Activated CD8-positive, alpha-beta memory T cell treated with anti-CD3 and anti-CD28 coated beads for 36 hours (primary cell): ENCODE results near the gene KLF11. TPM values are rescaled to one million over a fixed set of nuclear protein-coding genes. Genes with fewer than 3 reads are reported as not detected.

Experiments used
- CTCF ChIA-PET: fragments of 350-600 bp; sonication (Branson Sonifier 250); formaldehyde crosslinking; loops from one replicate; lab custom pipeline; 2021; ENCODE audit warnings: antibody characterized with exemption; lab: Charles Lee
- POLR2A ChIA-PET: fragments of 350-600 bp; sonication (Branson Sonifier 250); formaldehyde crosslinking; loops from one replicate; lab custom pipeline; 2021; ENCODE audit warnings: antibody characterized with exemption; lab: Charles Lee
- total RNA-seq, 2 experiments: library from RNA; stranded (reverse); gene quantifications; one replicate each; pipeline ENCODE4 v1.2.3, GENCODE V29; 2021

KLF11 gene
- total RNA-seq, 2 experiments from 2014 or later, result 6.5 to 6.6 TPM

DNA sequence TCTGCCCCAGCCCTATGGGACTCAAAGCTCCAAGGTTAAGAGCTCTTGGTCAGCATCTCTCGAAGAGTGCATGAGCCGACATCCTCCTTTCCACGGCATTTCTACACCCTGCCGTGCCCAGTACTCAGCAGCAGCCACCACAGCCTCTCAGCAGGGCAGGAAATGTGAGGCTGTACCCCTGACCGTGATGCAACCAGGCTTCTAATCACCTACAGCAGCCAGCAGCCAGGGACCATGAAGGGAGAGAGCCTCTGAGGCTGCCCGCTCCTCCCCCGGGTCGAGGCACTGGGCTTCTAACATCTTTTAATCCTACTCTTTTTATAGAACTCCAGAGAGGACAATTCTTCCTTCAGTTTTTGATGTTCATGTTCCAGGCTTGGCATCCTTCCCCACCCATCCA lies 30.4 kb downstream of the KLF11 start:
- POLR2A ChIA-PET, result no interaction called here
- CTCF ChIA-PET, result interaction anchor here (1.1 to 13.2 kb wide), 6 partner anchors 11 to 363 kb away, joined by 3 to 129 read pairs (median 12); no protein-coding TSS in a partner anchor

DNA sequence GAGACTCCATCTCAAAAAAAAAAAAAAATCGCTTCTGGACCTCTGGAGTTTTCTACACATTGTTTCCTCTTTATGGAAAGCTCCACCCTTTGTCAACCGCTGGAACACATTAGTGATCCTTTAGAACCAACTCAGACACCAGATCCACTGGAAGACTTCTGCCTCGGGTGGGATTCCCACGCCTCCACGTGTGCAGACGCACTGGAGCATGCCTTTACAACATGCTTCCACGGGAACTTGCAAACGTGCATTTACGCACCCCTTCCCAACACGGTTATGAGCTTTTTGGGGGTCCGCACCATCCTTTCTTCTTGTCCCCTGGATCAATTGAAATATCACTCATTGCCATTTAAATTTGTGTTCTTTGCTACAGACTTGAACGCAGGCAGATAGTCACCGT lies 31.8 kb downstream of the KLF11 start:
- POLR2A ChIA-PET, result no interaction called here
- CTCF ChIA-PET, result interaction anchor here (6.5 to 13.2 kb wide), 2 partner anchors 21 to 361 kb away, joined by 53 to 129 read pairs; no protein-coding TSS in a partner anchor

DNA sequence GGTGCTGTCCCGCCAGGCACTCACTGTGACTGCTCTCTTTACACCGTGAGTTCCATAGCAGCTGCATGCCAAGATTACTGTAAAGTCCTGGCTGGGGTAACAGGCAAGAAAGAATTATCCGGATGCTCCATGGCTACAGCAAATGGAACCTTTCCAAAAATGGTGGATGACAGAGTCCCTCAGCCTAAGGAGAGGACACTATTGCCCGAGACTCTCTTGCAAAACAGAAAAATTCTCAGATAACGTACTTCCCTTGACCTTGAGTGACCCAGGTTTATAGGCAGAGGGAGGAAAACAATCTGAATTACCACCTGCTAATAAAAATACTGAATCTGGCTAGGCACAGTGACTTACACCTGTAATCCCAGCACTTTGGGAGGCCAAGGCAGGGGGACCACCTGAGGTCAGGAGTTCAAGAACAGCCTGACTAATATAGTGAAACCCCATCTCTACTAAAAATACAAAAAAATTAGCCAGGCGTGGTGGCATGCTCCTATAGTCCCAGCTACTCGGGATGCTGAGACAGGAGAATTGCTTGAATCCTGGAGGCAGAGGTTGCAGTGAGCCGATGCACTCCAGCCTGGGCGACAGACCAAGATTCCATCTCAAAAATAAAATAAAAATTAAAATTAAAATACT lies 32.3 kb downstream of the KLF11 start:
- POLR2A ChIA-PET, result no interaction called here
- CTCF ChIA-PET, result interaction anchor here (1.6 to 13.2 kb wide), 3 partner anchors 20 to 361 kb away, joined by 4 to 129 read pairs (median 53); no protein-coding TSS in a partner anchor

DNA sequence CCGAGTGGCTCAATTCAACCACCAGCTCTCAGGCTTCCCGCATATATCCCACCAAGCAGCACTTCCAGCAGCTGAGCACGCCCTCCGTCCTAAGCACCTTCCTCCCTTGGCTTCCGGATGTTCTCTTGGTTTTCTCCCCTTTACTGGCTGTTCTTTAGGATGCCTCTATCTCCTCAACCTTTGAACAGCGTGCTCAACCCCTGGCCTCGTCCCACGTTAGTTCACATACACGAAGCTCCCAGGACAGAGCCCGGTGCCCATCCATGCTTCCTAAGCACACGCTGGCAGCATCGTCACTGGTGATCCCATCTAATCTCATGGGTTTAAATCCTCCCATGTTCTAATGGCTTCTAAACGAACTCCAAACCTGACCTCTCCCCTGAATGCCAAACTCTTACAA lies 33.2 kb downstream of the KLF11 start:
- POLR2A ChIA-PET, result no interaction called here
- CTCF ChIA-PET, result interaction anchor here (1.0 to 13.2 kb wide), 3 partner anchors 28 to 360 kb away, joined by 3 to 129 read pairs (median 4); no protein-coding TSS in a partner anchor

DNA sequence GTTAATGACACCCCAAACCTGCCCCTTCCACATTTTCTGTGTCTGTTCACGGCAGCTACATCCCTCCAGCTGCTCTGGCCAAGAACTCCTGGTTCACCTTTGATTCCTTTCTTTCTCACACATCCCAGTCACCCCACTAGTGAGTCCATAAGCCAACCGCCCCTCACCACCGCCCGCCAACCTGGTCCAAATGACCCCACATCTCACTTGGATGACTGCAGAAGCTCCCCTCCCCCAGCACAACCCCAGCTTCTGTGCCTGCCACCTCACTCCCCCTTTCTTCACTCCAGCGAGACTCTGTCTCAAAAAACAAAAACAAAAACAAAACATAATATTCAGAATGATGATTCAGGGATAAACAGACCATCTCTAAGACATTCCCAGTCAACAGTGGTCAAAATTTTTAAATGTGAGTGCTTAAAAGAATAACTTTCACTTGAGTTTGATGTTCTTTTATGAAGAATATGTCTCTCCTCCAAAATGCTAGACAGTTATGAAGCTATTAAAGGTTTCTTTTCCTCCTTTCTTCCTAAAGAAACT lies 33.7 kb downstream of the KLF11 start:
- ChIA-PET CTCF (interaction anchor here (1.0 to 13.2 kb wide), 3 partner anchors 29 to 359 kb away, joined by 3 to 129 read pairs (median 4); no protein-coding TSS in a partner anchor), POLR2A (no interaction called here)

DNA sequence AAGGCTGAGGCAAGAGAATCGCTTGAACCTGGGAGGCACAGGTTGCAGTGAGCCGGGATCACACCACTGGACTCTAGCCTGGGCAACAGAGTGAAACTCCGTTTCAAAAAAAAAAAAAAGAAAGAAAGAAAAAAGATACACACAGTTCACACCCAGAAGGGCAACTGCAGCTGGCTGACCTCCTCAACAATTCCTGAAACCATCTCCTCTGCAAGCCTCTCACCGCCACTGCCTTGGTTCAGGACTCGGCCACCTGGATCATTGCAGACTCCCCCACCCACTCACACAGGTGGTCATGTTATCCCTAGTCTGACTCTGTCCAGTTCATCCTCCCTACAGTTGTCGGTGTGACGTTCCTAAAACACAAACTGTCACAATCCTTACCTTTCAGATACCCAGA lies 34.7 kb downstream of the KLF11 start:
- POLR2A ChIA-PET, result no interaction called here
- CTCF ChIA-PET, result interaction anchor here (13.2 kb wide), 1 partner anchor 358 kb away, joined by 129 read pairs; no protein-coding TSS in a partner anchor

DNA sequence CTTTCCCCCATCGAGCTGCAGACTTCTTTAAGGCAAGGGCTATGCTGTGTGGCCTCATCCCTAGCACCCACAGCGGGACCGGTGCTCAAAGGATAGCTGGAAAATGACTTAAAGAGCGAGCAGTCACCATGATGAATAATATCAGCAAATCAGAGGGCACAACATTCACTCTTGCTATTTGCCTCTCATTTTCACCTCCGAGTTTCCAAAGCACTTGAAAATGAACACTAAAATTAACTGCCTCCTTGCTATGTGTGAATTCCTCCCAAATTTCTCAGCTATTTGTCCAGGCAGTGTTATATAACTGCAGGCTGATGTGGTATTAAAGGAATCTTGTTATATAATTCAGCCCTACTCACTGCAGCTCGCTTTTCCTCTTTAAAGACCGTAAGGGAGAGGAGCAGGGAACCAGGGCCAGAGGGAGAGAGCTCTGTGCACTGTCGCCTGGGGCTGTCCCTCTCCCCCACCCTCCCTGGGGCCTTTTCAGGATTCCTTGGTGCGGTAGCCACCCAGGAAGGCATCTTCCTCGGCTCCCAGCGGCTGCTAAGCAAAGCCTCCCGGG lies 35.4 kb downstream of the KLF11 start:
- CTCF ChIA-PET, result interaction anchor here (13.2 kb wide), 1 partner anchor 358 kb away, joined by 129 read pairs; no protein-coding TSS in a partner anchor
- POLR2A ChIA-PET, result no interaction called here

DNA sequence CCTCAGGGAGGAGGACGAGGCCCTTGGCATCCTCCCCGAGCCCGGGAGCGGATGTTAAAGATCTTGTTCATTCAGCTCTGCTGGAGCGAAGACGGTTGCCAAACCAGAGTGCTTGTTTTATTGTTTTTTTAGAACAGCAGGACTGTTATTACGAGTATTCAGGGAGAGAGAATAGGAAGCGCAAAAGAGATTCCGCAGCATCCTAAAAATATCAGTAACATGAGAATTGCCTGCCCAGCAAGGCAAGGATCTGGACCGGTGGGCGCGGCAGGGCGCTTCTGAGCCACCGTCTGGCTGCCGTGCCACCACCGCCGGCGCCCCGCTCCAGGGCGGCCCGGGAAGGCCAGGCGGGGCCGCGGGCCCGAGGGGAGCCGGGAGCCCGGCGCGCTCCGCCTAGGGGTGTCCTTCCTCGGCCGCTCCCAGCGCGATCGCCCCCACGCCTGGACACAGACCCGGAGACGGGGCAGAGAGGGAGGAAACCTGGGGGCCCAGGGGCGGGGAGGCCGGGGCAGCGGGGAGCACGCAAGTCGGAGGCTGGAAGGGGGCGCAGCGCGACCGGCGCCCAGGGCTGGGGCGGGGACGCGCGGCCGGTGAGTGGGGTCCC lies 36.0 kb downstream of the KLF11 start:
- CTCF ChIA-PET, result interaction anchor here (13.2 kb wide), 1 partner anchor 357 kb away, joined by 129 read pairs; no protein-coding TSS in a partner anchor
- POLR2A ChIA-PET, result no interaction called here

DNA sequence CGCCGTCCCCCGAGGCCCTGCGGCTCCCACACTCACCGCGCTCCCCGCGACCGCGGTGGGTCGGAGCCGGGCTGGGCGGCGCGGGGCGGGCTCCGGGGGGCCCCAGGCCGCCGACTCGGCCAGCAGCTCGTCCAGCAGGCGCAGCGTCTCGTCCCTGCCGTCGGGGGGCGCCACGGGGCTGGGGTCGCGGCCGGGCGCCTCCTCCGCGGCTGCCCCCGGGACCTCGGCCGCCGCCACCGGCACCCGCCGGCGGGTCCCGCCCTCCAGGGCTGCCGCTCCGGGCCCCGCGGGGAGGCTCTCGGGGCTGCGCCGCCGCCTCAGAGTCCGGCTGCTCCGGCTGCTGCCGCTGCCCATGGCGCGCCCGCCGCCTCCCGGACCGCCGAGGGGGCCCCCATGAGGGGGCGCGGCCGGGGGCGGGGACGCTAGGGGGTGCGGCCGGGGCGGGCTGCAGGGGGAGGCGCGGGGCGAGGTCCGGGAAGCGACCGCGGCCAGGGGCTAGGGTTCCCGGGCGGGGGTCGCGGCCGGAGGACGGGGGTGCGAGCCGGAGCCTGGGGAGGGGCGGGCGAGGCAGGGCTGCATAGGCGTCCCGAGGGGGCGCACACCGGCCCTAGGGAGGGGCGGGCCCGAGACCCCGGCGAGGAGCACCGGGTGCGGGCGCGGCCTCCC lies 36.7 kb downstream of the KLF11 start, which contains the start of gene CYS1:
Gene CYS1, minus strand, starts transcription at position 542 of the 666 bp plus-strand sequence. Its CDS starts 188 bp downstream, at position 354.
- ChIA-PET POLR2A (no interaction called here), CTCF (interaction anchor here (13.2 kb wide), 1 partner anchor 356 kb away, joined by 129 read pairs; no protein-coding TSS in a partner anchor)

DNA sequence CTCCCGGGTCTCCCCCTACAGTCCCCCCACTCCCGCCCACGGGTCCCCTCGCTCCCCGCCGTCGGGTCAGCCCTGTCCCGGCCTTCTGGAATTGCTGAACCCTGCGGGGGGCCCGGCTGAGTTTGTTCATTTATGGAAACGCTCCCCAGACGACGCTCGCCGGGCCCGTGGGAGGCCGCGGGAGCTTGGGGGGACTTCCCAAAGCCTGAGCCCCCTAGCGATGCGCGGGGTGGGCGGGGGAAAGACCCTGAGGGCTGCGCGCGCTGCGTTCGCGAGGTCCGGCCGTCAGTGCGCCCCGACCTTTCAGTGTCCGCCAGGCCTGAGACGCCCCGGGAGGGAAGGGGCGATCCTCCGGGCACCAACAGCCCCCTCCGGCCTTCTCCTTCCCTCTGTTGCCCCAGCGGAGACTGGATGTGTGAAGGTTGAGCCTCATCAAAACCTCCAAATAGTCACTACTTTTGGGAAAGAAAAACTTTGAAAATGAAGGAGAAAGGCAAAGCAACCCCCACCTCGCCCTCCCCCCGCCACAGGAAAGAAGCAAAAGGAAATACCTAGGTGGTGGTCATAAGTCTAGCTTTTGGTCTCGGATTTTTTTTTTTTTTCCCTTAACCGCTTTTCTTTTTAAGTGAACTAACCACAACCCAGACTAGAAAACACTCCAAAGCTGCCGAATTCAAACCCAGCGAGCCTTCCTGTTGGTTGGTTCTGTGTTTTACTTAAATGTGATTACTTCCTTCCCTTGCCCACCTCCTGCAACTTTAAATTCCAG lies 37.4 kb downstream of the KLF11 start:
- ChIA-PET POLR2A (no interaction called here), CTCF (interaction anchor here (1.6 to 13.2 kb wide), 2 partner anchors 8 to 356 kb away, joined by 8 to 129 read pairs; no protein-coding TSS in a partner anchor)

DNA sequence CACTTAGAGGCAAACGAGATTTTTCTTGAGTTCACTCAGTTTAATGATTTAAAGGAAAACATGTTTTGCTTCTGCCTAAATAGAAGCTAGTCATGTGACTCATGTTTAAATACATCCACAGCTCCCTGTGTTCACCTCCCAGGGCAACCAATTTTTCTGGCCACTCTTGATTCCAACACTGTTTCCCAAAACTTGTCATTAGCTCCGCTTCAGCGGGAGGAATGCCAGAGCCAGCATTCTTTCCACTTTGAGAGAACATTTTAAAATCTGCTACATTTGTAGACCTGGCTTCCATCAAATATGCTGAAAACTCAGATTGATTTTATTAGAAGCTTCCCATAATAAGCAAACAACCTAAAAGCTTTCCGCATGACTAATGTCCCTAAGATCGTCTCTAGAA lies 39.7 kb downstream of the KLF11 start:
- POLR2A ChIA-PET, result no interaction called here

DNA sequence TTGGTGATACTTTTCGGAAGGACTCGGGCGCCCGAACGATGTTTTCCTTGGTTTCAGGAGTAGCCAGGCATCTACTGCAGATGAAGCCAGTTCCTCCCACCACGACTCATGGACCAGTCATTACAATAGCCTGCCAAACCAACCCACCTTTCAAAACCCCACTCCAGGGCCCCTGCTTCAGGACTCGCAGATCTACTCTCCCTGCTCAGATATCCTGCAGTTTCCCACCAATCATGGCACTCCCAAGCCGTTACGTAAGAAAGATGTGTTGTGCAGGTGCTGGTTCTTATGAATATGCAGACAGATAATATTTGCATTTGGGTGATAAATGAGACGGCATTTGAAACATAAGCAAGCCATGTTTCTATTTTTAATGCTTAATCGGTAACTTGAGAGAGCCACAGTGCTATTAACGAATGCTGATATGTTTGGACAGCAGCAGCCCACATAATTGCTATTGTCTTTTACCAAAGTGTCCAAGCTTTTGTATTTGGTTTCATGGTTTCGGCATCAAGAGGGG lies 40.4 kb downstream of the KLF11 start:
- CTCF ChIA-PET, result no interaction called here
- POLR2A ChIA-PET, result no interaction called here

More for the DNA sequence above, 39.7 kb downstream of the KLF11 start:
- CTCF ChIA-PET, result interaction anchor here (0.8 kb wide), 1 partner anchor 11 kb away, joined by 4 read pairs; no protein-coding TSS in a partner anchor

DNA sequence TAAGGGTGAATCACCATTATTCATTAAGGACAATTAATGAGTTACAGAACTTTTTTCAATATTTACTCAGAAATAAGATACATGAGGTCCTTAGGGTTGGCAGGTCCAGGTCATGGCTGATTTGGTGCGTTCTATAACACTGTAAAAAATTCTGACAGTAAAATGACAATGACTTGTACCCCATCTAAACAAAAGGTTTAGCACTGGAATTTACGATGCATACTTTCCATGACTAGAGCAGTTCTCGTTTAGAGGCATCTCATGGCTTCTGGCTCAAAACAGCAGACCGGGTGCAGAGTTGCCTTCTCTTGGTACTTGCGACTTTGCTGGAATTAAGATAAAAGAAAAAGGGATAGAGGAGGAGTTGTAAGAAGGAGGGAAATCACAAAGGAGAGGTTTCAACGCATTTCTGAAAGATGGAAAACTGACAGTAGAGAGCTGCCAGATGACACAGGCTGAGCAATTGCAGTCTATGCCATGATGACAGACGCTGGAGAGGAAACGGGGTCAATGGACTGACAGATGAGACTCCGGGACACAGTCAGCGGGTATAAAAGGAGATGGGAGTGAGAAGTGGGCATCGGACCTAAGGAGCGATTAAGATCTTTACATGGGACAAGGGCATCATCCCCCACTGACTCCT lies 41.0 kb downstream of the KLF11 start:
- POLR2A ChIA-PET, result no interaction called here
- CTCF ChIA-PET, result interaction anchor here (1.4 kb wide), 2 partner anchors 11 to 351 kb away, joined by 3 to 9 read pairs; no protein-coding TSS in a partner anchor

DNA sequence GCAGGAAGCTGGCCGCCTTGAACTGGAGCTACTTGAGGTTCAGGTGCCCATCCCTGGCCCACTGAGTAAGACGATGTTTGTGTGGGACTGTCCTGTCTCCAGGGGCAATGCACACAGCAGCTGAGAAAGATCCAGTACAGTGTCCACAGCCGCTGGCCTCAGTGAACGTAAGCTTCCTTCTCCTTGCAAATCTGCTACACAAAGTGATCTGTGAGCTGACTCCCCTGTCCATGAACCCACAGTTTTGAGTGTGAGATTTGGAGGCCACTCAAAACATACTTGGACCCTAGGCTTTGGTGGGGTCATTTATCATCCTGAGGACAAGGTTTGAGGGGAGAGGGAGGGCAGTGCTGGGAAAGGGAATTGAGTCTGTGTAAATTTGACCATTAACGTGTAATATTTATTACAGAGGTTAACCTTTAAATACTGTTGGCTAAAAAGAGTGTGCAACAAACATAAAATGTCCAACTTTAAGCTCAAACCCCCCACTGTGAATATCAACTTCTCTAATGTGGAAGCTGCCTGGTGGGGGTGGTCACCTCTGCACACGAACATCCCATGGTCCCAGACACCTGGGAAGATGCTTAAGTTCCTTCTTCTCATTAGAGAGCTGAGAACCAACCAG lies 41.8 kb downstream of the KLF11 start:
- ChIA-PET CTCF (interaction anchor here (1.4 kb wide), 2 partner anchors 12 to 350 kb away, joined by 3 to 9 read pairs; no protein-coding TSS in a partner anchor), POLR2A (no interaction called here)

DNA sequence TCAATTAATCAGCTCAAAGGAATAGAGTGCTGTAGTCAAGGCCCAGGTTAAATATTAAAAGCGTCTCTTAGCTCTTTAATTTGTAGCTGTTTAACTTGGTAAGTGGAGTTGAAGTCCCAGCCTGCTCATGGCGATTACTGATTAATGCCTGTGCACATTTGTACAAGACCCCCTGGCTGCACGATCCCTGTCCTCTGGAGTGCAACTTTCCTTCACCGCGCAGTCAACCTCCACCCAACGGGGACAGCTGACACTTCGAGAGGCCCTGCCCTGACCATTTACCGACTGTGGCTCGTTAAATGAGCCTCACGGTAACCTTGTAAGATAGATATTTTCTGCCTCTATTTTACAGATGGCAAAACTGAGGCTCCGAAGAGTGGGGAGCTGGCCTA lies 42.3 kb downstream of the KLF11 start:
- POLR2A ChIA-PET, result no interaction called here

DNA sequence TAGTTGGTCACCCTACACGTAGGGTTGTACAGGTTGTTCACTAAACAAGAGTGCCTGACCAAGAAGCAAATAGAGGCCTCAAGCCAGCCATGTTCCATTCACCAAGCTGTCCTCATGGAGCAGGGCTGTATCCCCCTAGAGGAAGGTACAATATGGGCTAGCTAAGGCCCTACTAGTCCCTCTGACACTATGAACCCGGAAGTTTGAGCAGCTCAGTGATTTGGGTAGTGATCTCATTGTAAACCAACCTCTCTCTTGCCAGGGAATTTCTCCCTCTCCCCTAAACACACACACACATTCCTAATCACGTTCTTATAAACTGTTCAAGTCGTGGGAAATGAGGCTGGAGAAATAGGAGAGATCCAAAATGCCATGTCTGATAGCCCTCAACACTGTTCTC lies 43.6 kb downstream of the KLF11 start:
- ChIA-PET CTCF (interaction anchor here (1.7 to 4.6 kb wide), 3 partner anchors 10 to 18 kb away, joined by 3 to 15 read pairs (median 7); no protein-coding TSS in a partner anchor), POLR2A (no interaction called here)

More for the DNA sequence above, 42.3 kb downstream of the KLF11 start:
- CTCF ChIA-PET, result interaction anchor here (0.6 to 2.0 kb wide), 4 partner anchors 13 to 349 kb away, joined by 3 to 9 read pairs (median 5); no protein-coding TSS in a partner anchor

DNA sequence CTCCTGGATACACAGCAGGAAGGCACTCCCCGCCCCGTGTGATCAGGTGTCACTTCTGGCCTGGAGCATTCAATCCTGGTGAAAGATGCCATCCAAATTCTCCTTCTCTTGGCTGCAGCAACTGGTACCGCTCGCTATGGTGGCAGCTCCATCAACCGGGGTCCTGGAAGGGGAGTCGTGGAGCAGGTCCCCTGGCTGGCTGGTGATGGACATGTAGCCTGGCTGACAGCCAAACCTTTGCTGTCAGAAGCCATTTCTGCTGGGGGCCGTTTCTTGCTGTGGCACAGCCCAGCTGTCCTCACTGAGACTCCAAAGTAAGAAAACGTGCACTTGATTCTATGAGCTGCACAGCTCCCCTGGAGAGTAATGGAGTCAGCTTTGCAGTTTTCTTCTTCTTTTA lies 44.0 kb downstream of the KLF11 start:
- CTCF ChIA-PET, result interaction anchor here (1.7 to 4.6 kb wide), 3 partner anchors 10 to 19 kb away, joined by 3 to 15 read pairs (median 7); no protein-coding TSS in a partner anchor
- POLR2A ChIA-PET, result no interaction called here
